HepG2 (cell line): ENCODE measurements around the gene GGA1. TPM values are rescaled to one million over a fixed set of nuclear protein-coding genes. Genes with fewer than 3 reads are reported as not detected.

ENCODE experiments used
- ATAC-seq: fragments of 200-7000 bp; cut with Tn5 transposase; 3 replicates; pipeline ENCODE4 v1.9.1; 2020; ENCODE audit warnings: mild to moderate bottlenecking, moderate library complexity
- BruUV-seq: library from RNA; stranded (reverse); fragments of 400-500 nt; replicated peaks from 2 replicates; lab custom pipeline; 2021; lab: Mats Ljungman, UMichigan
- CTCF ChIA-PET: fragments of 300-600 bp; formaldehyde crosslinking; extraction: SDS; loops from one replicate; lab custom pipeline; 2021; ENCODE audit warnings: low total read pairs, inconsistent platforms, low intra/inter-chr PET ratio; lab: Yijun Ruan, JAX
- POLR2A ChIA-PET: fragments of 350-600 bp; sonication (Branson Sonifier 250); formaldehyde crosslinking; loops from one replicate; lab custom pipeline; 2020; ENCODE audit warnings: antibody characterized with exemption, inconsistent platforms; lab: Yijun Ruan, JAX
- DNase-seq: peaks from one replicate; pipeline ENCODE4 v3.0.0-alpha.2; 2015; ENCODE audit warnings: low spot score
- FAIRE-seq: peaks from 3 replicates; lab custom pipeline; 2011; peaks lifted over from hg19 to GRCh38; lab: Jason Lieb, UNC
- H2AFZ ChIP-seq: one replicate; pipeline ENCODE4 v1.6.1; 2011; ENCODE audit warnings: low read length, inconsistent platforms
- H3K27ac ChIP-seq: fragments of 300-600 bp; 3 replicates; pipeline ENCODE4 v1.8.0; 2011; ENCODE audit warnings: mixed run types, mild to moderate bottlenecking, mixed read lengths, low read length, inconsistent platforms; ENCODE audit not compliant: insufficient read depth; ENCODE audit errors: extremely low read length
- H3K27me3 ChIP-seq, 2 experiments: fragments of 200-600 bp in 1 of 2; 2 replicates in 1 of 2; 3 replicates in 1 of 2; pipeline versions ENCODE4 v1.6.0 to v1.8.0; 2011; ENCODE audit warnings: low read length in 2 of 2, mild to moderate bottlenecking in 2 of 2, moderate library complexity in 2 of 2, inconsistent platforms in 1 of 2; ENCODE audit not compliant: insufficient read depth in 2 of 2, control insufficient read depth in 1 of 2
- H3K36me3 ChIP-seq, 2 experiments: fragments of 200-600 bp in 1 of 2; replicated peaks in 1 of 2; 2 replicates in 1 of 2; 3 replicates in 1 of 2; pipeline versions ENCODE4 v1.5.1 to v1.8.0; 2011; ENCODE audit warnings: low read length in 2 of 2, inconsistent platforms in 1 of 2; ENCODE audit not compliant: insufficient read depth in 2 of 2, control insufficient read depth in 1 of 2
- H3K4me1 ChIP-seq: 2 replicates; pipeline ENCODE4 v1.5.1; 2012; ENCODE audit warnings: low read length, inconsistent platforms; ENCODE audit not compliant: insufficient read depth
- H3K4me2 ChIP-seq: 2 replicates; pipeline ENCODE4 v1.6.0; 2011; ENCODE audit warnings: low read depth, low read length, inconsistent platforms
- H3K4me3 ChIP-seq, 3 experiments: fragments of 200-600 bp in 1 of 3; sonication (generic), shearing (Covaris generic) in 1 of 3; replicated peaks in 1 of 3; 2 replicates each; pipeline ENCODE4 v1.5.1; 2011 to 2016; ENCODE audit warnings: low read length in 3 of 3, inconsistent platforms in 2 of 3, low read depth in 2 of 3, mild to moderate bottlenecking in 2 of 3, control low read depth in 1 of 3, mixed read lengths in 1 of 3; ENCODE audit not compliant: insufficient read depth in 1 of 3
- H3K79me2 ChIP-seq: one replicate; pipeline ENCODE4 v1.6.1; 2011; ENCODE audit warnings: low read length, inconsistent platforms; ENCODE audit not compliant: insufficient read depth
- H3K9ac ChIP-seq: 2 replicates; pipeline ENCODE4 v1.6.0; 2011; ENCODE audit warnings: mild to moderate bottlenecking, low read depth, low read length, inconsistent platforms; ENCODE audit not compliant: insufficient read depth
- H3K9me3 ChIP-seq: 2 replicates; pipeline ENCODE4 v1.5.1; 2012; ENCODE audit warnings: mild to moderate bottlenecking, low read length
- H4K20me1 ChIP-seq: 2 replicates; pipeline ENCODE4 v1.6.0; 2011; ENCODE audit warnings: inconsistent platforms, mild to moderate bottlenecking, low read length, moderate library complexity; ENCODE audit not compliant: insufficient read depth
- DPF2 ChIP-seq: sonication (generic); formaldehyde crosslinking; IDR thresholded peaks from 2 replicates; pipeline ENCODE4 v1.4.0; 2020; ENCODE audit warnings: mild to moderate bottlenecking, low read depth, missing genetic modification reagents, borderline replicate concordance
- NFE2 ChIP-seq: sonication (generic); formaldehyde crosslinking; IDR thresholded peaks from 2 replicates; pipeline ENCODE4 v1.4.0; 2020; ENCODE audit warnings: missing genetic modification reagents
- ZBTB1 ChIP-seq: sonication (generic); formaldehyde crosslinking; IDR thresholded peaks from 2 replicates; pipeline ENCODE4 v1.4.0; 2020; ENCODE audit warnings: missing genetic modification reagents, borderline replicate concordance
- ZIK1 ChIP-seq: sonication (generic); formaldehyde crosslinking; IDR thresholded peaks from 2 replicates; pipeline ENCODE4 v1.5.0; 2020; ENCODE audit warnings: mild to moderate bottlenecking, low read depth, missing genetic modification reagents, borderline replicate concordance
- ZNF543 ChIP-seq: sonication (generic); formaldehyde crosslinking; IDR thresholded peaks from 2 replicates; pipeline ENCODE4 v1.4.0; 2020; ENCODE audit warnings: mild to moderate bottlenecking, missing genetic modification reagents
- ZNF546 ChIP-seq: sonication (generic); formaldehyde crosslinking; conservative IDR thresholded peaks from 2 replicates; pipeline ENCODE4 v1.8.1; 2023; ENCODE audit warnings: mild to moderate bottlenecking, missing genetic modification reagents
- WGBS: methylation state at CpG from one replicate; pipeline ENCODE4 v1.1.6; 2017; ENCODE audit warnings: low lambda C conversion rate; 5-methylcytosine and 5-hydroxymethylcytosine counted together
- in situ Hi-C: cut with HindIII; loops from 2 replicates; pipeline ENCODE4 v1.10.0; 2017; ENCODE audit warnings: low pct_unique_long_range_greater_than_20kb; ENCODE audit not compliant: extremely low pct_ligation_motif_present
- intact Hi-C: fragments of 100-400 bp; cut with micrococcal nuclease; formaldehyde crosslinking; loops from one replicate; pipeline ENCODE4 v1.10.0; 2022; ENCODE audit not compliant: unreplicated experiment
- polyA plus RNA-seq, 8 experiments: library from polyadenylated mRNA; depleted of rRNA in 3 of 8; stranded (reverse) in 7 of 8; unstranded in 1 of 8; fragments of >200 nt; fragmentation: Illumina TruSeq in 4 of 8; extraction: Trizol in 4 of 8; gene quantifications; 2 replicates each; pipeline versions ENCODE4 v1.2.1 to v1.2.3, GENCODE V29; 2011 to 2016; ENCODE audit warnings: low read depth in 4 of 8, missing spikeins in 1 of 8, mixed read lengths in 1 of 8; ENCODE audit not compliant: insufficient read depth in 1 of 8
- total RNA-seq, 5 experiments: library from RNA; depleted of rRNA; stranded (reverse); fragments of >200 nt; fragmentation: Illumina TruSeq; extraction: Trizol; gene quantifications; 2 replicates each; pipeline ENCODE4 v1.2.3, GENCODE V29; 2016; ENCODE audit warnings: low read depth in 1 of 5
- TF ChIP-seq, protein P1 (sequence below): sonication (generic); formaldehyde crosslinking; IDR thresholded peaks from 2 replicates; pipeline ENCODE4 v1.8.0; 2022; ENCODE audit warnings: missing genetic modification reagents, mild to moderate bottlenecking, moderate library complexity, borderline replicate concordance

Gene GGA1
- total and polyA plus RNA-seq, 2 of the 13 experiments (the other 11 are each of a cell fraction or from before 2014, with no cell fraction given), result 29.1 to 87.2 TPM

DNA sequence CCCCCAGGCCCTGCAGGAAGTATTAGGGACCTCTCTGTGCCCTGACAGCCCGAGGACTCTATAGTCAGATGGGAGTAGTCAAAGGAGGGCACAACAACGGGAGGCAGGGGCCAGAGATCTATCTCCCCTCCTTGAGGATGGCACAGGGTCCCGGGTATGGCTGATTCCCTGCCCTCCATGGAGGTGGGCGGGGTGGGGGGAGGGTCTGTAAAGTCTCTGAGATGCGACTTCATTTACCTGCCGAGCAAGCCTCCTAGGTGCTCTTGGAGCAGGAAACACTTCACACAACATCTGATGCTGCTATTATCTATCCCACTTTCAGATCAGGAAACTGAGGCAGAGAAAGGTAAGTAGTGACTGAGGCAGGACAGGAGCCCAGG, 49.1 kb upstream of the GGA1 start:
- POLR2A ChIA-PET, result interaction anchor here (0.6 to 17.5 kb wide), 14 partner anchors 10 to 527 kb away, joined by 3 to 976 read pairs (median 4); partner anchors contain the start of genes GGA1 and LGALS2
- Histone ChIP-seq H4K20me1 (peaks cover 12% of the 10 kb centered on the region), H3K27me3 (no peaks in the 10 kb centered on the region; a peak in 2 of 5 replicates), H3K79me2 (peaks cover 41% of the 10 kb centered on the region), H3K4me2 (peak overlapping the region; percentile 93), H3K4me3 (peak overlapping the region; percentile 62 to 98 (median 98)), H3K36me3 (peaks cover 1 to 7% of the 10 kb centered on the region in 2 experiments; a peak in 3 of 5 replicates), H2AFZ (no peak overlapping the region), H3K9ac (peak overlapping the region; percentile 99), H3K9me3 (no peaks in the 10 kb centered on the region), H3K4me1 (peaks cover 83% of the 10 kb centered on the region), H3K27ac (peak overlapping the region; percentile 86)
- intact Hi-C loops, result no loop called here
- FAIRE-seq (no peak), DNase-seq (no peak), ATAC-seq (no peak)
- TF ChIP-seq, protein P1, sequence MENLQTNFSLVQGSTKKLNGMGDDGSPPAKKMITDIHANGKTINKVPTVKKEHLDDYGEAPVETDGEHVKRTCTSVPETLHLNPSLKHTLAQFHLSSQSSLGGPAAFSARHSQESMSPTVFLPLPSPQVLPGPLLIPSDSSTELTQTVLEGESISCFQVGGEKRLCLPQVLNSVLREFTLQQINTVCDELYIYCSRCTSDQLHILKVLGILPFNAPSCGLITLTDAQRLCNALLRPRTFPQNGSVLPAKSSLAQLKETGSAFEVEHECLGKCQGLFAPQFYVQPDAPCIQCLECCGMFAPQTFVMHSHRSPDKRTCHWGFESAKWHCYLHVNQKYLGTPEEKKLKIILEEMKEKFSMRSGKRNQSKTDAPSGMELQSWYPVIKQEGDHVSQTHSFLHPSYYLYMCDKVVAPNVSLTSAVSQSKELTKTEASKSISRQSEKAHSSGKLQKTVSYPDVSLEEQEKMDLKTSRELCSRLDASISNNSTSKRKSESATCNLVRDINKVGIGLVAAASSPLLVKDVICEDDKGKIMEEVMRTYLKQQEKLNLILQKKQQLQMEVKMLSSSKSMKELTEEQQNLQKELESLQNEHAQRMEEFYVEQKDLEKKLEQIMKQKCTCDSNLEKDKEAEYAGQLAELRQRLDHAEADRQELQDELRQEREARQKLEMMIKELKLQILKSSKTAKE (CRISPR knock-in tag), result no peak
- no peak for TF ChIP-seq NFE2 (CRISPR knock-in tag)
- no peak for TF ChIP-seq ZNF543
- TF ChIP-seq DPF2 (CRISPR knock-in tag), result no peak
- no peak for TF ChIP-seq ZNF546 (CRISPR knock-in tag)
- no peak for TF ChIP-seq ZBTB1 (CRISPR knock-in tag)
- 0 out of 2 replicates have a peak, but pooled peaks have one; percentile 6 for TF ChIP-seq ZIK1 (CRISPR knock-in tag)
- BruUV-seq, result TSS peak; percentile 59
- CTCF ChIA-PET, result no interaction called here
- in situ Hi-C loops, result no loop called here
- 70% methylated on average over 1 of the region's 6 CpGs for WGBS
